ENCODE data around the gene NDRG4. TPM values are rescaled to one million over a fixed set of nuclear protein-coding genes. Genes with fewer than 3 reads are reported as not detected.

NDRG4 gene, protein sequence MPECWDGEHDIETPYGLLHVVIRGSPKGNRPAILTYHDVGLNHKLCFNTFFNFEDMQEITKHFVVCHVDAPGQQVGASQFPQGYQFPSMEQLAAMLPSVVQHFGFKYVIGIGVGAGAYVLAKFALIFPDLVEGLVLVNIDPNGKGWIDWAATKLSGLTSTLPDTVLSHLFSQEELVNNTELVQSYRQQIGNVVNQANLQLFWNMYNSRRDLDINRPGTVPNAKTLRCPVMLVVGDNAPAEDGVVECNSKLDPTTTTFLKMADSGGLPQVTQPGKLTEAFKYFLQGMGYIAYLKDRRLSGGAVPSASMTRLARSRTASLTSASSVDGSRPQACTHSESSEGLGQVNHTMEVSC
- 10 to 100 TPM in 1 of 2 donors, 1 to 10 TPM in 1; 6.0 to 33.9 TPM for total RNA-seq

DNA sequence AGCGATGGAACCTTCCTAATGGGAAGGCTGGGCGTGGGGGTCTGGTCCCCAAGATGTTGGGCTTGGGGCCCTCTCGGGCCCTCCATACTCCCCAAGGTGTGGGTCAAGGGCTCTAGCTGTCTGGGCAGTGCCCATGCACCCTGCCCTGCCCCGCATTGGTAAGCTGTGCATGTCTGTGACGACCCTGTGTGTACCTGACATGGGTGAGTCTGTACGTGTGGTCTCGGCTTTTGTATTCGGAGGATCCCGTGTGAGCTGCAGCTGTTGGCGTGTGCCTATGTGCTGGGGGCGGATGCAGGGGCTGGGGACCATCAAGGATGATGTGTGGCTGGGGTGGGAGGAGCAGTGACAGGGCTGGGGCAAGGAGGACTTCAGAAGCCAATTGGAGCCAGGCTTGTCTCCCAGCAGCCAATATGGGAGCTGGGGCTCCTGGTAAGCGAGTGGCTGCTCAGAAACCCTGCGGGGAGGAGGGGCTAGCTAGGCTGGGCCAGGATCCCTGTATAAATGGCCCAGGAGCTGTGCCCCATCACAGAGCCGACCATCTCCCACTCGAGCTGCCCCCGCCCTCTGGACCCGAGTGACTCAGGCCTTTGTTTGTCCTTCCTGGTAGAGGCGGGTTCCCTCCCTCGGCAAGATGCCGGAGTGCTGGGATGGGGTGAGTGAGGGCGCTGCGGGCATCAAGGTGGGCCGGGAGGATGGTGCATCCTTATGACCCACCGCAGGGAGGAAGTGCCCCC lies at the start of gene NDRG4:
NDRG4 (plus strand) TSS at position 529 of the 737 bp plus-strand sequence; CDS start at position 635, 106 bp downstream.
- ATAC-seq (peak; percentile 11), DNase-seq (peak; percentile 35 to 58 (median 50))
- Histone ChIP-seq H3K36me3 (replicated peaks in 1 of 2; ENCODE audit: insufficient read depth in 1 of 2, low read depth in 2 of 2) (no peaks in the 10 kb centered on the region), H3K4me3 (no peak within 1 kb of the TSS), H3K27me3 (no peaks in the 10 kb centered on the region), H3K9me3 (no peaks in the 10 kb centered on the region), H3K4me1 (peaks cover 33% of the 10 kb centered on the region), H3K27ac (peak within 1 kb of the TSS in 2 of 4 donors; percentile 26 to 32)
- 57 to 59% methylated on average over 11 to 24 of the region's 24 CpGs for WGBS, 2 donors
- intact Hi-C loops (cut with DNase I) = no loop called here
- no peak for TF ChIP-seq POLR2A (IDR thresholded peaks at IDR 0.05)
- TF ChIP-seq, protein P1, sequence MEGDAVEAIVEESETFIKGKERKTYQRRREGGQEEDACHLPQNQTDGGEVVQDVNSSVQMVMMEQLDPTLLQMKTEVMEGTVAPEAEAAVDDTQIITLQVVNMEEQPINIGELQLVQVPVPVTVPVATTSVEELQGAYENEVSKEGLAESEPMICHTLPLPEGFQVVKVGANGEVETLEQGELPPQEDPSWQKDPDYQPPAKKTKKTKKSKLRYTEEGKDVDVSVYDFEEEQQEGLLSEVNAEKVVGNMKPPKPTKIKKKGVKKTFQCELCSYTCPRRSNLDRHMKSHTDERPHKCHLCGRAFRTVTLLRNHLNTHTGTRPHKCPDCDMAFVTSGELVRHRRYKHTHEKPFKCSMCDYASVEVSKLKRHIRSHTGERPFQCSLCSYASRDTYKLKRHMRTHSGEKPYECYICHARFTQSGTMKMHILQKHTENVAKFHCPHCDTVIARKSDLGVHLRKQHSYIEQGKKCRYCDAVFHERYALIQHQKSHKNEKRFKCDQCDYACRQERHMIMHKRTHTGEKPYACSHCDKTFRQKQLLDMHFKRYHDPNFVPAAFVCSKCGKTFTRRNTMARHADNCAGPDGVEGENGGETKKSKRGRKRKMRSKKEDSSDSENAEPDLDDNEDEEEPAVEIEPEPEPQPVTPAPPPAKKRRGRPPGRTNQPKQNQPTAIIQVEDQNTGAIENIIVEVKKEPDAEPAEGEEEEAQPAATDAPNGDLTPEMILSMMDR (IDR thresholded peaks at IDR 0.05) = no peak

DNA sequence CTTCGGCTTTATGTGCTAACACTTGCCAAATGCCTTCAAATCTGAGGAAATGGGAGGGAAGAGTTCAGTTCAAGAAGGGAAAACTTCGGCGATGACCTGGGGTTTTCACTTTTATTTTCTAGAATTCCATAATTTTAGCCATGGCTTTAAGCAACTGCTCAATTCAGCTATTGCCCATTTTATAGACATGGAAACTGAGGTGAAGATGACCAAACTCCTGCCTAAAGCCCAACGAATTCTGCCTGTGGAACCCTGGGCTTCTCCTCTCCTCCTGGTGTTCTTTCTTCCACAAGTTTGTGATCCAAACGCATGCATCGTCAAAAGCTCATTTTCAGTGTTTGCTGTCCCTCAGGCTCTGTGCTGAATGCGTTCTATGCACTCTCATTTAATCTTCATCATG lies 49.4 kb upstream of the NDRG4 start:
- no peaks in the 10 kb centered on the region for H3K9me3 ChIP-seq
- intact Hi-C loops (cut with DNase I) = no loop called here
- no peak overlapping the region for H3K4me3 ChIP-seq
- DNase-seq = no peak
- TF ChIP-seq, protein P1 (IDR thresholded peaks at IDR 0.05) = no peak
- TF ChIP-seq POLR2A (IDR thresholded peaks at IDR 0.05) = no peak
- ATAC-seq = no peak
- H3K27ac ChIP-seq = no peak overlapping the region
- no peaks in the 10 kb centered on the region for H3K36me3 ChIP-seq (replicated peaks in 1 of 2; ENCODE audit: insufficient read depth in 1 of 2, low read depth in 2 of 2)
- no peaks in the 10 kb centered on the region for H3K4me1 ChIP-seq
- 69 to 75% methylated on average over 7 of the region's 7 CpGs for WGBS, 2 donors
- no peaks in the 10 kb centered on the region for H3K27me3 ChIP-seq

DNA sequence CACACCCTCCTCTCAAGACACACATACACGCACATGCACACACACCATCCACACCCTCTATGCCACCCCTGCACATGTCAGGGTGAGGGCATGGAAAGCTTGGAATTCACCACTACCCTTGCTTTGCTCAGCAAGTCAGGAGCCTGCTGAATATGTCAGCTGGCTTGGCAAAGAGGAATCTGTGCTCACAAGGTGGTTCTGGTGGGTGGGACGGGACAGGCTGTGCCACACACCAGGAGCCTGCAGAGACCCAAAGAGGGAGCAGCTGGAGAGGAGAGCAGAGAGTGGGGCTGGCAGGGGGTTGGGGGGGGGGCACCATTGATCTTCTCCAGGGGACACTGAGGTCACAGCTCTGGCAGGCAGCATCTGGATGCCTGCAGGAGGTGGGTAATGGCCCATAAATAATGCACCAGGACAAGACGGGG lies 48.7 kb upstream of the NDRG4 start:
- ATAC-seq (no peak), DNase-seq (no peak)
- 74 to 91% methylated on average over 3 of the region's 3 CpGs for WGBS, 2 donors
- TF ChIP-seq, protein P1 (IDR thresholded peaks at IDR 0.05) = no peak
- no peak for TF ChIP-seq POLR2A (IDR thresholded peaks at IDR 0.05)
- intact Hi-C loops (cut with DNase I) = no loop called here
- Histone ChIP-seq H3K27me3 (no peaks in the 10 kb centered on the region), H3K36me3 (replicated peaks in 1 of 2; ENCODE audit: insufficient read depth in 1 of 2, low read depth in 2 of 2) (no peaks in the 10 kb centered on the region), H3K4me1 (no peaks in the 10 kb centered on the region), H3K27ac (no peak overlapping the region), H3K4me3 (no peak overlapping the region), H3K9me3 (no peaks in the 10 kb centered on the region)

DNA sequence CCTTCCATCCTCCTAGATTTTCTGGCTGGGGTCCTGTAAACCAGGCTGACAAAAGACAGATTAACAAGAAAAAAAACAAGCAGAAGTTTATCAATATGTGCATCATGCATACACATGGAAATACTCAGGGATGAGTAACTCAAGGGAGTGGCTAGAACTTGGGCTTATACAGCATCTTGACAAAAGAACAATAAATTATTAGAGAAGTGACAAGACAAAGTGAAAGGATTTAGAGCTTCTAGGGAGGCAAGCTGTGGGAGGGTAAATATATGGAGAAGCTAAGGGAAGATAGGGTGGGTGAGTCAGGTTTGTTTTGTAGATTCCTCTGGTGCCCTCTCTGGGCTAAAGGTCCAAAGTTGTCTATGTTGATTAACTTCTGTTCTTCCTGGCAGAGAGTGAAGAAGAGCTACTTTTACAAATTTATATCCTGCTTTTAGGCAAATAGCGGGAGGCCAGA lies 48.0 kb upstream of the NDRG4 start:
- H3K9me3 ChIP-seq = no peaks in the 10 kb centered on the region
- H3K4me3 ChIP-seq = no peak overlapping the region
- no peaks in the 10 kb centered on the region for H3K27me3 ChIP-seq
- no peak overlapping the region for H3K27ac ChIP-seq
- TF ChIP-seq POLR2A (IDR thresholded peaks at IDR 0.05) = no peak
- TF ChIP-seq, protein P1 (IDR thresholded peaks at IDR 0.05) = no peak
- DNase-seq (no peak), ATAC-seq (no peak)
- intact Hi-C loops (cut with DNase I) = no loop called here
- 84 to 100% methylated on average over 1 of the region's 1 CpG for WGBS, 2 donors
- H3K36me3 ChIP-seq (replicated peaks in 1 of 2; ENCODE audit: insufficient read depth in 1 of 2, low read depth in 2 of 2) = no peaks in the 10 kb centered on the region
- H3K4me1 ChIP-seq = no peaks in the 10 kb centered on the region
